ENCODE results near the gene MMP25. TPM values are rescaled to one million over a fixed set of nuclear protein-coding genes. Genes with fewer than 3 reads are reported as not detected.

MMP25 gene
- total RNA-seq, 2 donors from 2014 or later: 4.2 TPM; not detected in 1

DNA sequence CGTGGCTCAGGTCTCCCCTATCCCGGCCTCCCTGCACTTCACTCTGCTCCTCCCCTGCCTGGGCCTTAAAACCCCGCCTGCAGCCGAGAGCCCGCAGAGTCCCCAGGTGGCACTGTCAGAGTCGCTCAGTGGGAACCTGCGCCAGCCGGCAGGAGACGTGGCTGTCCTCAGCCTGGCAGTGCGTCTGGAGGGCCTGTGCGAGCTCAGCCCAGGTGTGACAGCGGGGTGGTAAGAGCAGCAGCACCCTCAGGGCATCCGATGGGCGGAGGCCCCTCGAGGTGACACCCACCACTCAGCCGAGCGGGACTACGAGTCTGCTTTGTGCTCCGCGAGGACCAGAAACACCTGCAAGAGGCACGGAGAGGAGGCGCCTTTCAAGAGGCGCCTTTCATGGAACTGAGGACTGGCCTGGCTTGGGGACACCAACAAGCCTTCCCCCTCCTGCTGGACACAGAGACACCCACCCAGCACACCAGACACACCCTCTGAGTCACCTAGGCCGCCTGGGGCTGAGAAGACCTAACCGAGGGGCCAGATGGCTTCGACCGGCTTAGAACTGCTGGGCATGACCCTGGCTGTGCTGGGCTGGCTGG is 33.4 kb upstream of the MMP25 start, which contains the start of gene CLDN9:
Gene CLDN9, plus strand, starts transcription at position 96 of the 593 bp plus-strand sequence. Its CDS starts 440 bp downstream, at position 536.
- H3K9me3 ChIP-seq: no peaks in the 10 kb centered on the region
- peaks cover 15% of the 10 kb centered on the region for H3K27me3 ChIP-seq (replicated peaks; ENCODE audit: insufficient read depth)
- no peak within 1 kb of the TSS for H3K27ac ChIP-seq
- H3K36me3 ChIP-seq: no peaks in the 10 kb centered on the region
- ATAC-seq (ENCODE audit: insufficient number of reproducible peaks, low FRiP score, low read depth): no peak
- TF ChIP-seq, protein P1, sequence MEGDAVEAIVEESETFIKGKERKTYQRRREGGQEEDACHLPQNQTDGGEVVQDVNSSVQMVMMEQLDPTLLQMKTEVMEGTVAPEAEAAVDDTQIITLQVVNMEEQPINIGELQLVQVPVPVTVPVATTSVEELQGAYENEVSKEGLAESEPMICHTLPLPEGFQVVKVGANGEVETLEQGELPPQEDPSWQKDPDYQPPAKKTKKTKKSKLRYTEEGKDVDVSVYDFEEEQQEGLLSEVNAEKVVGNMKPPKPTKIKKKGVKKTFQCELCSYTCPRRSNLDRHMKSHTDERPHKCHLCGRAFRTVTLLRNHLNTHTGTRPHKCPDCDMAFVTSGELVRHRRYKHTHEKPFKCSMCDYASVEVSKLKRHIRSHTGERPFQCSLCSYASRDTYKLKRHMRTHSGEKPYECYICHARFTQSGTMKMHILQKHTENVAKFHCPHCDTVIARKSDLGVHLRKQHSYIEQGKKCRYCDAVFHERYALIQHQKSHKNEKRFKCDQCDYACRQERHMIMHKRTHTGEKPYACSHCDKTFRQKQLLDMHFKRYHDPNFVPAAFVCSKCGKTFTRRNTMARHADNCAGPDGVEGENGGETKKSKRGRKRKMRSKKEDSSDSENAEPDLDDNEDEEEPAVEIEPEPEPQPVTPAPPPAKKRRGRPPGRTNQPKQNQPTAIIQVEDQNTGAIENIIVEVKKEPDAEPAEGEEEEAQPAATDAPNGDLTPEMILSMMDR (IDR thresholded peaks at IDR 0.05): no peak
- H3K4me1 ChIP-seq (ENCODE audit: control insufficient read depth in 1 of 2, low read depth in 2 of 2): no peaks in the 10 kb centered on the region
- no peak for DNase-seq (ENCODE audit: low spot score)
- H3K4me3 ChIP-seq: no peak within 1 kb of the TSS

DNA sequence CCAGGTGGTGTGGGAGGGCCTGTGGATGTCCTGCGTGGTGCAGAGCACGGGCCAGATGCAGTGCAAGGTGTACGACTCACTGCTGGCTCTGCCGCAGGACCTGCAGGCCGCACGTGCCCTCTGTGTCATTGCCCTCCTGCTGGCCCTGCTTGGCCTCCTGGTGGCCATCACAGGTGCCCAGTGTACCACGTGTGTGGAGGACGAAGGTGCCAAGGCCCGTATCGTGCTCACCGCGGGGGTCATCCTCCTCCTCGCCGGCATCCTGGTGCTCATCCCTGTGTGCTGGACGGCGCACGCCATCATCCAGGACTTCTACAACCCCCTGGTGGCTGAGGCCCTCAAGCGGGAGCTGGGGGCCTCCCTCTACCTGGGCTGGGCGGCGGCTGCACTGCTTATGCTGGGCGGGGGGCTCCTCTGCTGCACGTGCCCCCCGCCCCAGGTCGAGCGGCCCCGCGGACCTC is 32.8 kb upstream of the MMP25 start:
- Histone ChIP-seq H3K4me1 (ENCODE audit: control insufficient read depth in 1 of 2, low read depth in 2 of 2) (no peaks in the 10 kb centered on the region), H3K27ac (no peak overlapping the region), H3K36me3 (no peaks in the 10 kb centered on the region), H3K9me3 (no peaks in the 10 kb centered on the region), H3K27me3 (replicated peaks; ENCODE audit: insufficient read depth) (peaks cover 11% of the 10 kb centered on the region), H3K4me3 (no peak overlapping the region)
- TF ChIP-seq, protein P1 (IDR thresholded peaks at IDR 0.05): no peak
- no peak for ATAC-seq (ENCODE audit: insufficient number of reproducible peaks, low FRiP score, low read depth)
- no peak for DNase-seq (ENCODE audit: low spot score)

DNA sequence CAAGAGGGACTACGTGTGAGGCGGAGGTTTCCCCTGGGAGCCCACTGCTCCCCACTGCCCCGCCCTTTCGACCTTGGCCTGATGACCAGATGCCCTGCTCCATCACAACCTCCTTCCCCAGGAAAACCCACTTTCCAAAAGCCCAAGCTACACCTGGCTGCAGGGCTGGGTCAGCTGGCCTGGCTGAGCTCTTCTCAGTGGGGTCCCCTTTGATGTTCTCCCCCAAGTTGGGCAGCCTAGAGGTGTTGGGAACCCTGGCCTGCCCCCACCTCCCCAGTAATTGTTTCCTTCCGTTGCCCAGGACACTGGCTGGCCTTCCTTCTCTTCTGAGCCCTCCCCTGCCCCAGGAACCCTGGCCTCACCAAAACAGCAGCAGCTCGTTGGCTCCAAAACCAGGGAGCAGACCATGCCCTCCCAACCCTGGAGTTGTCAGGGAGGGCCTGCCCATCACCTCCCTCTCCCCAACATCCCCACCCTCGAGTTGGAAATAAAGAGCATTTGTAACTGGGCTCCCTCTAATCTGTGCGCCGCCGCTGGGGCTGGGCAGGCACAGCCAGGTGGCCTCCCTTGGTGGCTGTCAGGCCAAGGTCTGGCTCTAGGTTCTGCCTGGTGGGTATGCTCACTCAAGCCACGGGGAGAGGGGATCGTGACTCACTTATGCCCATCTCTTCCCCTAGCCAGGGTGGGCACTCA is 32.2 kb upstream of the MMP25 start:
- Histone ChIP-seq H3K4me1 (ENCODE audit: control insufficient read depth in 1 of 2, low read depth in 2 of 2) (no peaks in the 10 kb centered on the region), H3K27ac (no peak overlapping the region), H3K4me3 (no peak overlapping the region), H3K36me3 (no peaks in the 10 kb centered on the region), H3K27me3 (replicated peaks; ENCODE audit: insufficient read depth) (peaks cover 5% of the 10 kb centered on the region), H3K9me3 (no peaks in the 10 kb centered on the region)
- DNase-seq (ENCODE audit: low spot score) (no peak), ATAC-seq (ENCODE audit: insufficient number of reproducible peaks, low FRiP score, low read depth) (no peak)
- TF ChIP-seq, protein P1 (IDR thresholded peaks at IDR 0.05): no peak

DNA sequence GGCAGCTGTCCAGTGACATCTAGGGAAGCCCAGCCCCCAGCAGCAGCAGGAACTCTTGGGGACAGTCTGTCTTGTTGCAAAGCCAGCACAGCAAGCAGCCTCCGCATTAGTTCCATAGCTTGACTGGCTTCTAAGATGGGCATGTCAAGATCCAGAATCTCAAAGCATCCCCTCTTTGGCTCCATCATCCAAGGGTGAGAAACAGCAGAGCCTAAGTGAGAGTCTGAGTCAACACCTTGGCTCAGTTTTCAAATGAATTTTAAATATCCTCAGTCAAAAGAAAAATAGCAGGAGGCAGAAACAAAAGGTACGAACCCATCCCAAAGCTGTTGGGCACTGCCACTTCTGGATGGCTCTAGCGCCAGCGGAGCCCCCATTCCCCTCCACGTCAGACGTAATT is 31.4 kb upstream of the MMP25 start:
- Histone ChIP-seq H3K4me1 (ENCODE audit: control insufficient read depth in 1 of 2, low read depth in 2 of 2) (peaks cover 0 to 3% of the 10 kb centered on the region in 2 donors), H3K9me3 (no peaks in the 10 kb centered on the region), H3K27ac (no peak overlapping the region), H3K36me3 (no peaks in the 10 kb centered on the region), H3K27me3 (replicated peaks; ENCODE audit: insufficient read depth) (no peaks in the 10 kb centered on the region), H3K4me3 (no peak overlapping the region)
- ATAC-seq (ENCODE audit: insufficient number of reproducible peaks, low FRiP score, low read depth) (no peak), DNase-seq (ENCODE audit: low spot score) (no peak)
- TF ChIP-seq, protein P1 (IDR thresholded peaks at IDR 0.05): no peak

DNA sequence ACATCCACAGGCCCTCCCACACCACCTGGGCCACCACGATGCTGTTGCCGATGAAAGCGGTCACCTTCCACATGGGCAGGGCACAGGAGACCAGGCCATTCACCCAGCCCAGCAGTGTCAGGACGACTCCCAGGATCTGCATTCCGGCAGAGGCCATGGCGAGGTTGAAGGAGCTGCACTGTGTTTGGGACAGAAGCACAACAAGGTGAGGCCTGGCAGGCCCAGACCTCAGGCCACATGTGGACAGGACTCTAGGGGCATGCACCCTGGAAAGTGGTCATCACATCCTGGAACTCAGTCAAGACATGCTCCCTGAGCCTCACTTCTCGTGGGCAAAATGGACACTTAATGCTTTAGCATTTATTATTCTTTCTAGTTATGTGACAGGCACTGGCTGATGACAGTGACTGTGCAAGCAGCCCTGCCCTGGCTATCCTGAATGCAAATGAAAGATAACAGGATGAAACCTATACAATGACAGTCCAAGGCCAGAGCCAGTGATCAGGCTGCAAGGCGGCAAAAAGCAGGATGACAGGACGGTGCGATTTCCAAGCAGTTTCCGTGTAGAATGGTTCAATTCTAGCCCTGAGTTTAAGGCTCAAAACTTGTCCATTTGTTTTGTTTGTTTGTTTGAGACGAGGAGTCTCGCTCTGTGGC is 30.4 kb upstream of the MMP25 start:
- no peak overlapping the region for H3K4me3 ChIP-seq
- H3K27ac ChIP-seq: no peak overlapping the region
- H3K9me3 ChIP-seq: no peaks in the 10 kb centered on the region
- no peaks in the 10 kb centered on the region for H3K27me3 ChIP-seq (replicated peaks; ENCODE audit: insufficient read depth)
- DNase-seq (ENCODE audit: low spot score): no peak
- TF ChIP-seq, protein P1 (IDR thresholded peaks at IDR 0.05): no peak
- peaks cover 0 to 3% of the 10 kb centered on the region in 2 donors for H3K4me1 ChIP-seq (ENCODE audit: control insufficient read depth in 1 of 2, low read depth in 2 of 2)
- no peak for ATAC-seq (ENCODE audit: insufficient number of reproducible peaks, low FRiP score, low read depth)
- no peaks in the 10 kb centered on the region for H3K36me3 ChIP-seq

Data from thoracic aorta (tissue), 2 donors.